Colon (tissue), 2 donors: ENCODE measurements around the gene WHRN.

ENCODE experiments used
- FAIRE-seq: peaks from 2 replicates; lab custom pipeline; 2012; peaks lifted over from hg19 to GRCh38; lab: Jason Lieb, UNC
- donor health status: control.
- donor health status: control.

Gene WHRN

DNA sequence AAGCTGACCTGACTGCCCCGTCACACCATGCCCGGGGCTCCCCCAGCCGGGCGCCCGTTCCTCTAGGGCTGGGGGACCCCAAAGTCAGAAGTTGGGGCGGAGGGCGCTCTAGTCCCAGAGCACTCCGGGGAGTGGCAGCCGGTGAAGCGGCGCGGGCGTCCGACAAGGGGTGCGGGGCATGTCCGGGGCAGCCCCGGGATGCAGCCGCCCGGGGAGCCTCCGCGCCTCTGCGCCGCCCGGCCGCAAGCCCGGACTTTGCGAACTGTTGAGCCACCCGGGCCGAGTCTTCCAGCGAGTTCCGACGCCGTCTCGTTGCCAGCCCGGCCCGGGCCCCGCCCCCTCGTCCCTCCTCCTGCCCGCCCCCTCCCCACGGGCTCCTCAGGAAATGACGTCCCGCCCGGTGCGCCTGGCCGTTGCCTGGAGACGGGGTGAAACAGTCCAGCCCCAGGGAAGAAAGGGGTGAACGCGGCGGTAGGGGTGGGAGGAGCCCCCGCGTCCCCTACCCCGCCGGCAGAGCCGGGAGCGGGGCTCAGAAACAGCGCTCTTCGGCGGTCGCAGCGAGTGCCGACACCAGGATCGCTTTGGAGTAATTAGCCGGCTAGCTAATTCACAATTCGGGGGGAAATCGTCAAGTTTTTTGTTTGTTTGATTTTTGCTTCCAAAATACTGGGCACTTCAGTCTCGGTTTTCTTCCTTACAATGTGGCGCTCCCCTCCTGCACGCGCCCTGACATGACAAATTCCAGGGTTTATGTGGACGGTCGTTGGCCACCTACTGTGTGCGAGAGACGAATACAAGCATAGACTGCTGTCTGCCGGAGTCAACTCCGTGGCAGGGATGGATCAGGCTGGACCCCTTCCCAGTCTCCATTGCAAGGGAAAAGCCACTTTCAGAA is at the start of gene WHRN:
Gene WHRN (minus strand): TSS at position 287 of the 895 bp plus-strand sequence. CDS start 672 bp downstream, outside the sequence.
- no peak for FAIRE-seq

DNA sequence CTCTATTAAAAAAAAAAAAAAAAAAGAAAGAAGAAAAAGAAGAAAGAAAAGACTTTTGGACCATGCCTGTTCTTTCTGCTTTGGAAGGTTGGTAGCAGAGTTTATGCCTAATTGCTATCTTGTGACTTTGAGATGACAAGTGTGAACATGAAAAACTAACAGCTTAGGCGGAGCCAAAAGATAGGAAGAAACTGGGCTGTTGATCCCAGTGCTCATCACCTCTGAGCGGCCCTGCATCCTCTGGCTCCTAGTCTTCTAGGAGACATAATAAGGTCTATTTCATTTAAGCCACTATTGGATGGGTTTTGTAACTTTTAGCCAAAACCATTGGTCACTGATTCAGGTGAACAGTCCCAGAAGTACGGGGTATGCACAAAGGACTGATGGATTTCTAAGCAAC is 47.9 kb upstream of the WHRN start:
- no peak for FAIRE-seq

DNA sequence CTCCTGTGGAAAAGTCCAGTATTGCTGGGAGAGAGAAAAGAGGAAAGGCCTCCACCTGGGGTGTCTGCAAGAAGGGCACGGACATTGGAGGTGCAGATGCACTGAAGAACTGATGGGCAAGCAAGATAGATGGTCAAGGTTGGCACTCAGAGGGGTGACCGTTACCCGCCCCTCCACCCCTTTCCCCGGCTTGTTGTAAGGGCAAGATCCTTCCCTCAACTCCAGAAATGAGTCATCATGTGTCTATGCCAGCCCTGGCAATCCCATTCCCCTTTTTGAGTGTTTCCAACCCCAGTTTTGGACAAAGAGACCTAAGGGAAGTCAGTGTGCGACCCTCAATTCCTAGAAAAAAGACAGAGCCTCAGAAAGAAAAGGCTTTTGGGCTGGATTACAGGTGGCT is 47.4 kb upstream of the WHRN start:
- FAIRE-seq, result no peak

DNA sequence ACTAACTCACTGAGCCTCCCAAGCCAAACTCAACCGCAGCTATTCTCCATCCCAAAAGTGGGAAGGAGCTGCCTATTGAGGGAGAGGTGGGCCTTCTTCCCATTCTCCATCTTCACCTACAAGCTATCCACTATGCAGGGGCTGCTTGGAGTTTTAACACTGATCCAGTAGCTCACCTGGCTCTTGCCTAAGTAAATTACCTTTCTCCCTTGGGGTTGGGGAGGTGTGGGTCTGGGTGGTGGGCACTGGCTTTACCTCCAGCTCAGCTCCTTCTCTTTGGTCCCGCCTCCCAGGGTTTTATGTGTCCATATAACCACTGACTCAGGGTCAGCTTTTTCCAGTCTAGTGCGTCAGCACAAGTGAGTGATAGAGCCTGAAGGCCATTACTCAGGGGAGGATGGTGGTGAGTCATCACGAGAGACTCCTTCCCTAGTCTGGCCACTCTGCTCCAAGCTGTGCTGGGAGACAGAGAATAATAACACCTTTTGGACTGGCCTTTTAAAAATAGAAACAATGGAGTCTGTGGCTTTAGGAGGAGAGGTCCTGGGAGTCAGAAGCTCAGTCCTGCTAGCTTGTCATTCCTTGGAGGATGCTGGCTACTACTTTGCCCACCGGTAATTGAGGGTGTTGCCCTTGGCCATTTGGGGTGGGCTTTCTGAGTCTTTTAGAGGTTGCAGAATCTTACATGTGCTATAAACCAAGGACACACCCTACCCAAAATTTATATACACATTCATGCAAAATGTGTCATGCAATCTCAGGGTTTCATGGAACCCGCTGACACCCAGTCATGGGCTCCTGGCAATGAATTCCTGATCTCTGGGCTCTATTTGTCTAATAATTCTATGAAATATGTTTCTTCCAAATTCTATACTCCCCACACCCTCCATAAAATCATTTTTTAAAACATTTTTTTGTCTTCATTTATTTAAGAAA is 46.7 kb upstream of the WHRN start:
- FAIRE-seq, result no peak

DNA sequence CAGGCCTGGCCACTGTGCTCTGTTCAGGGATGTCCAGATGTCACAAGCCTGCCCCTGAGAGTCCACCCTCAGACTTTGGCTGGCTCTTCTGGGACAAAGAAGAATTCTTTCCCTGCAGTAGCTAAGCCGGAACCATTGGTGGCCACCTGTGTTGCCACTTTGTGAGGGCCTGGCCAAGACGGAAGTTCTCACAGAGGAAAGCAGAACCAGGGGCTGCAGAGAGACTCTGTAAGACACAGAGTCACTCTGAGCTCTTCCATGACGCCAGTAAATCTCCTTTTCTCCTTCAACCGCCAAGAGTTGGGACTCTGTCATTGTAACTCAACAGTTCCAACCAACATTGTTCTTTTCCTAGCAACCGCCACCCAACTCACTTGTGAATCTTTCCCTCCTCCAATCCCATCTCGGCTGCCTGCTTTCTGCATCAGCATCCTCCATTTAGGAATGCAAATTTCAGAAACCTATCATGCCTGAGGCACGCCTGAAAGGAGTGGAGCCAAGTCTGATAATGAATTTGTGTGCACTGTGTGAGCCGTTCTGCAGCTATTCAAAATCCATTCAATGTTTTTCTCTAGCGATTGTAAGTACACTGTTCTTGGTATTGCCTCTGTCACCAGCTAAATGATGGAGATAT is 44.5 kb upstream of the WHRN start:
- FAIRE-seq, result no peak

DNA sequence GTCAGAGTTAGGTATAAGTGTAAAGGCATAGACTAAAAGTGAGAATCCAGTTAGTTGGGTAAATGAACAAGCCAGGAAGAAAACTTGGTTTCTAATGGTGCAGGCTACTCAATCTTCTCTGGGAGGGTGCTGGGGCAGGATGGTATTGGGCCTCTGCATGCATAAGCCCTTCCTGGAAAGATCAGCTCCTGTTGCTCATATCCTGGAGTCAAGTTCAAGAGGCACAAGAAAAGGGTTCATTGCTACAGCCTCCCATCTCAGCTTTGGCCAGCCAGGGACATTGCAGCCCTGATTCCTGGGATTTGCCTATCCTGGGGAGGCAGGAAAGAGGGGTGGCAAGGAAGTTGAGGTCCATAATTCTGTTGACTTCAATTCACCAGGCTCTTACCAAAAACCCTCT is 41.6 kb upstream of the WHRN start:
- no peak for FAIRE-seq

DNA sequence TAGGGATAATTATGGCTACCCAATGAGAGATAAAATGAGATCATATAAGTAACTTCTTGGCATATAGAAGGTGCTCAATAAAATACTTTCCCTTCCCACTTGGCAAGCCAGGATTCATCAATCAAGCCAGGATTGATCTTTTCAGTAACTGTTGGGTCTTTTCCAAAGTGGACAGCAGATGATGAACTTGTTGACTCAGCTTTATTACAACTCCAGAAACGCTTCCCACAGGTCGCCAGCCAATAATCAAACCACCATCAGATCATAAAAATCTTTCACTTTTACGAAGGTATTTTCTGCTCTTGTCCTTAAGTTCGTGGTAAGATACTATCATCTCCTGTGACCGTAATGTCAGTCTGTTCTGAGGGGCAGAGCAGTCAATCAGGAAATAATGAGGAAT is 39.8 kb upstream of the WHRN start:
- FAIRE-seq, result no peak

DNA sequence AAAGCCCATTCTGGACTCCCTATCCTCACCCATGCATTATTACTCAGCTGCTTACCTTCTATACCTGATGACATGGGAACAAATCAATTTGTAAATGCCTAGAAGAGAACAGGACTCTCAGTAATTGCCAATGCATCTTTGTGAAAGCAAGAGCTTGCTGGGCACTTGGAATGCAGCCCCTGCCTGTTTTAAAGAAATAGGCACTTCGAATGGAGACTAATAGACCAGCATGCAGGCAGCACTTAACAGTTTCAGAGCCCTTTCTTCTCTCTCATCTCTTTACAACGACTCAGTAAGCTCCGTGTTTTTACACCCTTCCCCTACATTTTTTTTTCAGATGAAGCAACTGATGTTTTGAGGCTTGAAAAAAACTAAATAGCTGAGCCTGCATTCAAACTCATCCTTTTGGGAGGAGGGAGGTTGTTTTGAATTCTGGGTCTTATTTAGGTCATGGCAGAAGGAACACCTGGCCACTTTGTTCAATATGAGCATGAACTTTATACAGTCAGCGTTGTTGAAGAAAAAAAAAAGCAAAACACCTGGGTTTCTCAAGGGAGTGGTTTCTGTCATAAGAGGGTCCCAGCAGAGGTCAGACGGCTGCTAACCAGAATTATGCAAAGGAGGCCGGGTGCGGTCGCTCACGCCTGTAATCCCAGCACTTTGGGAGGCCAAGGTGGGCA is 34.6 kb upstream of the WHRN start:
- FAIRE-seq, result no peak

DNA sequence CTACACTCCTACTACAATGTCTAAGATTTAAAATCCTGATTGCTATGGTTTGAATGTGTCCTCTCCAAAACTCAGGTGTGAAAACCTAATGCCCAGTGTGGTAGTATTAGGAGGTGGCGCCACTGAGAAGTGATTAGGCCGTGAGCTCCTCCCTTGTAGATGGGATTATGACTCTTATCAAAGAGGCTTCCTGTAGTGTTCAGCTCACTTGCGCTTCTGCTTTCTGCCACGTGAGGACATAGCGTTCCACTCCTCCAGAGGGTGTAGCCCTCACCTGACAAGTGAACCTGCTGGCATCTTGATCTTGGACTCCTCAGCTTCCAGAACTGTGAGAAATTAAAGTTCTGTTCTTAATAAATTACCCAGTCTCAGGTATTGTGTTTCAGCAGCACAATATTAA is 33.0 kb upstream of the WHRN start:
- no peak for FAIRE-seq

DNA sequence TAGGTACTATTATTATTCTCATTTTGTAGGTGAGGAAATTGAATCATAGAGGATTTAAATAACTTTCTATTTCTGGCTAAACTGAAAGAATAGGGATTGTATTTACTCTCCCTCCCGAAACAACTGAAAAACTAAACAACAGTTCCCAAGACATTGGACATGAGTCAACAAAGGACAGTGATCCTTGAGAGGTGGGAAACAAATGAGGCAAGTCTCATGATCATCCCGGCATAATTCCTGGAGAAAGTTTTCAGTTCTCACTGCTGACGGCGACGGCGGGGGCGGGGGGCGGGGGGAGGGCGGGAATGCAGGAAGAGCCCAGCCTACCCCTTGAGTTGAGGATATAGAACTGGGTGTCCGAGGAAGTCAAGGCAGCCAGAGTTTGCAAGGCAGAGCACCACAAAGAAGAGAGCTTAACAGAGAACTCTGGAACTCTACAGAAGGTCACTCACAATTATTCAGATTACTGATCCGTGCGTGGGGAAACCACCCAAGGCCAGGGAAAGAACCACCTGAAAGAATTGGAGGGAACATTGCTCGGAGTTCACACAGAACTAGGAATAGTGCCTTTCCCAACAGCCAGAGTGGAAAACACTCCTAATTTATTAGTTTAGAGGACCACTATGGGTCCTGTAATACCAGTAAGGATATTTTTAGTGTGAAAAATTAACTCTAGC is 27.4 kb upstream of the WHRN start:
- FAIRE-seq, result no peak

DNA sequence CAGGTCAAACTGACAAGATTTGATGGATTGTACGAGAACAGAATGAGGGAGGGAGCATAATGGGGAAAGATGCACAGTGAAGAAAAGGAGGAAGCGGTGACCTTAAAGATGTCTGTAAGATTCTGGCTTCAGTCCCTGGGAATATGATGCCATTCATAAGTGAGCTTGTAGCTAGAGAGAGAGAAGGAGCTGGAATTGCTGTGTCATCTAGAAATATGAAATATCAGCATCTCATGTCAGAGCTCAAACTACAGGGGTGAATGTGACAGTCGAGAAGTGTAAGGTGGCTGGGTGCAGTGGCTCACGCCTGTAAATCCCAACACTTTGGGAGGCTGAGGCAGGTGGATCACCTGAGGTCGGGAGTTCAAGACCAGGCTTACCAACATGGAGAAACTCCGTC is 24.0 kb upstream of the WHRN start:
- no peak for FAIRE-seq

DNA sequence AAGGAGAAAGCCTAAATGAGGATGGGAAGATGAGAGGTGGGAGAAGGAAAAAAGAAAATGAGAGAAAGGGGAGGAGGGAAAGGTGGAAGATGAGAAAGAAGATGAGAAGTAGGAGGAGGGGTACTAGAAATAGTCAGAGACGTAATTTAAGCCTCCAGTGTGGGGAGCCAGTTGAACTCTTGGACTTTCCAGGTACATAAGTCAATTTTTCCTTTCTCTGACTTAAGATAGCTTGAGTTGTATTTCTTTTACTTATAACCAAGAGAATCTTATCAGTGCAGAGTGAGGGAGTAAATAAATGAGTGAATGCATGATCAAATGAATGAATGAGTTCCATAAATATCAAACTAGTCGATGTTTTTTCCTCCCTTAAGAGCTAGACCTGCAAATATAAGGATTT is 21.5 kb upstream of the WHRN start:
- FAIRE-seq, result no peak

DNA sequence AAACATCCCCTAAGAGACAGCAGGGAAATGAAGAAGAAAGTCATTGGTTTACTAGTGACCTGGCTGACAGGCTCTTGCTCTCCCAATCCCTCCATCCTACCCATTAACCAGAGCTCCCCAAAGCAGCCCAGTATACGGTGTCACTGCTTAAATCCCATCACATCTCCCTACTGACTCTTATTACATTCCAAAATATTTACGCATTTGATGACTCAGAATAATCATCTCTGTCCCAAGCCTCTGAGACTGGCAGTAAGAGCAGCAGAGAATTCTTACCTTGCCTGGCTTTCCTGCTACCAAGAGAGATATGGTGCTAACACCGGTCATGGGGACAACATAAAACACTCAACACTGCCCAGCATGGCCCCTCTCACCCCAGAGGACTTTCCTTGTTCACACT is 20.2 kb upstream of the WHRN start:
- no peak for FAIRE-seq

DNA sequence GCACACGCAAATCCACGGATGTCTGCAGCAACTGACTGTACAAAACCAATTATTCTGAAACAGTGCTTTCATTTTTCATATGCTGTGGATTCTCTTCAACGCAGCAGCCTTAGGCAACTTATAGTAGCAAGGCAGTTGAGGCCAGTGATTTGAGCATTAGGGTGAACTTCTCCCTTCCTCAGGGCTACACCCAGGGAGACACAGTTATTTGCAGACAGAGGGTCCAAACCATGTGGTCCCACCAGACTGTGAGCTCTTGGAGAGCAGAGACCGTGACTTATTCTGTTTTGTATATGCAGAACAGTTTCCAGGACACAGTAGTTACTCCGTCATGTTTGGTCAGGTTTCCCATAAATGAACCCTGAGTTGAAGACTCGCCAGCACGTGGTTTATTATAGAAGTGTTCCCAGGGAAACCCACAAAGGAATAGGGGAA is 19.0 kb upstream of the WHRN start:
- FAIRE-seq, result no peak

DNA sequence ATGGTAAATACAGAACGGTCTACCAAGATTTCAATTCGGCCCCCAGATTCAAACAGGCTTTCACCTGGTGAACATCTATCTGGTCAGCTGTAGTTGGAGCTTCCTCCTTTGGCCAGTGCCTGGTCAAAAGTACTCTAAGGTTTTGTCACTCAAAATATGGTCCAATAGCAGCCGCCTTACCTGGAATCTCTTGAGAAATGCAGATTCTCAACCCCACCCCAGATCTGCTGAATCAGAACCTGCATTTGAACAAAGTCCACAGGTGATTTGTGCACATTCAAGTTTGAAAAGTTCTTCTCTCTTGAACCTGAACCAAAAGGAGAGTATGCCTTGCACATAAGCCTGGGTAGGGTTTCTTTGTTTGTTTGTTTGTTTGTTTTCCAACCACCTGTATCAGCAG is 17.6 kb upstream of the WHRN start:
- FAIRE-seq, result no peak

DNA sequence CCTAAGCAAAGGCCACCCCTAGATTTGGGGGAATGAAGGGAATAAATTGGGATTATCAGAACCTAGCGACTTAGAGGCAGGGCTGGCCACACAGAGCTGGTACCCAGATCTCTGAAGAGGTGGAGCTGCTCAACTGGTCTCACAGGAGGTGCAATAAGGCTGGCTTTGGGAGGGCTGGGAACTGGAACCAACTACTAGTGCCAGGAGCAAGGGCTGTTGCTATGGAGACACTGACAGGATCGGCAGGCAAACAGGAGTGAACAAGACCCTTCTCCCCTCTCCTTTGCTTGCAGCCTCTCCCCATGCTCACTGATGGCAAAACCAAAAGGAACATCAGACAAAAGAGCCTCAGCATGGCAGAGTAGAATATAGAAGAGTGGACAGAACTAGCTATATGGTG is 17.0 kb upstream of the WHRN start:
- FAIRE-seq, result no peak

DNA sequence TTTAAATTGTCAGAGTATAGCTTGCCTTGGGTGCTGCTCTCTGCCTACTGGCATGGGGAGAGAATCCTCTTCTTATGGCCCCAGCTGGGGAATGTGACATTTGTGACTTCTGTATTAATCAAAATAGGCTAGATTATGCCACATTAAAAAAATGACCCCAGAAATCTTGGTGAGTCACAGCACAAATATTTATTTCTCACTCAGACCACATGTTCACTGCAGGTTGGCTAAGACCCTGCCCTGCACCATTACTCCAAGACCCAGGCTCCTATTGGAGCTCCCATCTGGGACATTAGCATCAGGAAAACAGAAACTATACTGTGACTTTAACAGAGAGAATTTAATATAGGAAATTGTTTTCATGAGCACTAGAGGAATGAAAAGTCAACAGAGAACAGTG is 16.6 kb upstream of the WHRN start:
- FAIRE-seq, result no peak

DNA sequence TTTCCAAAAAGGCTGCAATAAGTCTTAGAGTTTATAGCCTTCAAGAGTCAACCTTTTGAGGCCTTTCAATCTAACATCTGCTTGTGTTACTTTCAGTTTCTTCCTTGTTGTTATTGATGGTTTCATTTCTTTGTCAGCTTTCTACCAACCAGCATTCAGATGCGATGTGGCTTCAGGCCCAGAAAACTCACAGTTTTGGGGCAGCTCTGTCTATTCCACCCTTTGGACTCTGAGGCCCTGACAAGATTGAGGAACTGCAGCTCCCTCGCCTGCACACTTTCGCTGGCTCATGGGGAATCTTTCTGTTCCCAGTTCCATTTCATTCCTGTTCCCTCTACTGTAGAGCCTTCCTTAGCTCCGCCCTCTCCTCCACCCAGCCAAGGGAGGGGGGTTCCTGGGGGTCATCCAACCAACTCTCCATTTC is 13.3 kb upstream of the WHRN start:
- no peak for FAIRE-seq

DNA sequence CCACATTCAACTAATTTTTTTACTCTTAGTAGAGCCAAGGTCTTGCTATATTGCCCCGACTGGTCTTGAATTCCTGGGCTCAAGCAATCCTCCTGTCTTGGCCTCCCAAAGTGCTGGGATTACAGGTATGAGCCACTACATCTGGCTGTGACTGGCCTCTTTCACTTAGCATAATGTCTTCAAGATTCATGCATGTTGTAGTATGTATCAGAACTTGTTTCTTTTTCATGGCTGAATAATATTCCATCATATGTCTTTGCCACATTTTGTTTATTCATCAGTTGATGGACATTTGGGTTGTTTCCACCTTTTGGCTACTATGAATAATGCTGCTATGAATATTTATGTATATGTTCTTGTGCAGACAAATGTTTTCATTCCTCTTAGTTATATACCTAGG is 12.8 kb upstream of the WHRN start:
- FAIRE-seq, result no peak

DNA sequence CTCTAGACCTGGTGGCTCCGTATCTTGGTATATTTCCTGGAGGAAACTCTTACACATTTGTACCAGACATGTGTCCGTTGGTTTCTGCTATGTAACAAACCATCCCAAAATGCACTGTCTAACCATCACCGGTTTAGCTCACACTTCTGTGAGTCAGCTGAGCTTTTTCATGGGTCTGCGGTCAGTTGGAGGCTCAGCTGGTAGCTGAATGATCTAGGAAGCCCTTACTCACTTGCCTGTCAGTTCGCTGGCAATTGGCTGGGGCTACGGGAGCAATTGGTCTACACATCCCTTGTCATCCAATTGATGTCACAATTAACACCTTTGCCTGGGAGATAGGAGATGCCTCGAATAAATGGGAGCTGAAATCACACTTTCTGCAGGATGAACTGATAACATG is 11.6 kb upstream of the WHRN start:
- no peak for FAIRE-seq

DNA sequence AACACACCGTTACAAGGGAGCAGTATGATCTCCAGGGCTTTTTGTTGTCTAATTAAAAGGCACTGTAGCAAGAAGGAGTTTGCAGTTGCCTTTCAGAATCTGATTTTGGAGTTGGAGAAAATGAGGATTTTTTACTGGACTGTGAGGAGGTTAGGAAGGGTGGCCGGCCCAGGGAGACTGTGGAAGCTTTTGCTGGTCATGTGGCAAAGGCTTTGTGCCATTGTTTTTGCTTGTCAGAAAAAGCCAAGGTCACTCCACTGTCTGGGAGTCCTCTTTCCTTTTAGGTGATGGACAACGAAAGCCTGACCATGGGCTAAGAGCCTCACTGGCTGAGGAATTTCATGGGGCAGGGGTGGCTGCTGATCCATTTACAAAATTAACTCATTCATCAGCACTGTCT is 10.3 kb upstream of the WHRN start:
- no peak for FAIRE-seq

DNA sequence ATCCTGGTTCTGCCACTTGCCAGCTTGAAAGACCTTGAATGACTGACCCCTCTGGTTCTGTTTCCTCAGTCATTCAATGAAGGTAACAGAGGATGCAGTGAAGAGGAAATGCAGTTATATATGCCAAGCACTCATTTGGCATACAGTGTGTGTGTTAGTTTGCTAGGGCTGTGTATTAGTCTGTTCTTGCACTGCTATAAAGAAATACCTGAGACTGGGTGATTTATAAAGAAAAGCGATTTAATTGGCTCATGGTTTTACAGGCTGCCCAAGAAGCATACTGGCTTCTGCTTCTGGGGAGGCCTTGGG is 8.6 kb upstream of the WHRN start:
- no peak for FAIRE-seq
